Measurements from ENCODE around the gene COG5. TPM values are rescaled to one million over a fixed set of nuclear protein-coding genes. Genes with fewer than 3 reads are reported as not detected.

Gene COG5
- total and polyA plus RNA-seq, 2 of the 4 experiments (the other 2 are of a cell fraction) = 18.5 to 27.4 TPM

DNA sequence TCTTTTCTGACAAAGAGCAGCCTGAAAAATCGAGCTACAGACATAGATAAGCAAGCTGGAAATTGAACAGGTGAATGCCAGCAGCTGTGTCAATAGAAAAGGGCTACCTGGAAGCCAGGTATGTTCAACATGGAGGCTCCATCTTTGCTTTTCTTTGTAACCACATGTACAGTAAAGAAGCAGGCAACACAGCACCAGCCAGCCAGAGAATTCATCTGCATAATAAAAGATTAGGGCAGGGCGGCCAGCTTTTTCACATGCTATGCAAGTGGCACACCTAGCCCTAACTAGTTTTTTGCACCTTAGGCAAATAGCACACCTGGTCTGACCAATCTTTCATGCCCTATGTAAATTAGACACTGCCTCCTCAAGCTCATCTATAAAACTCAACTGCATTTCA, 25.7 kb downstream of the COG5 start:
- Histone ChIP-seq H2AK5ac (ENCODE audit: low read depth, low read length) (no peak overlapping the region), H4K8ac (ENCODE audit: low read depth in 2 of 2, low read length in 2 of 2) (no peak overlapping the region), H4K20me1 (ENCODE audit: insufficient read depth, low read length) (no peaks in the 10 kb centered on the region; the same call in 1 of the 2 replicates), H2BK120ac (ENCODE audit: low read depth, low read length) (no peak overlapping the region), H3K18ac (ENCODE audit: low read depth, low read length) (no peak overlapping the region), H2AK9ac (replicated peaks; ENCODE audit: low read depth, low read length, poor library complexity) (no peak overlapping the region), H3K4ac (ENCODE audit: low read depth, low read length) (no peak overlapping the region), H2BK15ac (ENCODE audit: low read depth, low read length) (no peak overlapping the region), H2AFZ (replicated peaks; ENCODE audit: low read length, poor library complexity) (no peak overlapping the region), H3K9ac (ENCODE audit: low read depth, low read length) (no peak overlapping the region), H3K14ac (replicated peaks; ENCODE audit: low read depth, low read length) (no peak overlapping the region), H3K23ac (ENCODE audit: low read depth, low read length) (no peak overlapping the region), H4K91ac (ENCODE audit: insufficient read depth, low read depth, low read length) (no peak overlapping the region), H3K56ac (ENCODE audit: extremely low read depth, insufficient read depth, low read length) (no peak overlapping the region), H3K9me3 (ENCODE audit: control insufficient read depth, insufficient read depth, low read length) (no peaks in the 10 kb centered on the region), H2BK5ac (ENCODE audit: low read depth, low read length, poor library complexity, severe bottlenecking) (no peak overlapping the region), H3K79me1 (ENCODE audit: low read depth in 1 of 2, low read length in 2 of 2) (peaks cover 6 to 11% of the 10 kb centered on the region in 2 experiments), H3K27ac (ENCODE audit: insufficient read depth, low read length) (no peak overlapping the region), H2BK20ac (ENCODE audit: low read depth, low read length) (no peak overlapping the region), H3K27me3 (ENCODE audit: control insufficient read depth, insufficient read depth, low read length) (no peaks in the 10 kb centered on the region), H3K36me3 (ENCODE audit: control insufficient read depth, insufficient read depth, low read length) (peaks cover 7% of the 10 kb centered on the region), H3K4me2 (ENCODE audit: low read depth, low read length) (no peak overlapping the region), H3K4me3 (ENCODE audit: insufficient read depth, low read depth, low read length) (no peak overlapping the region), H4K5ac (ENCODE audit: low read depth, low read length) (no peak overlapping the region), H3K4me1 (ENCODE audit: control insufficient read depth, insufficient read depth, low read length) (no peaks in the 10 kb centered on the region), H3K9me1 (ENCODE audit: insufficient read depth, low read length) (no peaks in the 10 kb centered on the region)
- in situ Hi-C loops (cut with MboI; ENCODE audit: low sequenced_read_pairs) (no loop called here), intact Hi-C loops (cut with micrococcal nuclease) (no loop called here), dilution Hi-C loops (cut with HindIII; ENCODE audit: low sequenced_read_pairs, unreplicated experiment) (no loop called here)
- POLR2A ChIA-PET (ENCODE audit: unreplicated experiment) = no interaction called here
- CTCF ChIA-PET = no interaction called here
- no TSS peak for BruUV-seq (replicated peaks)
- DNase-seq = no peak
- no peak for TF ChIP-seq MAZ (IDR thresholded peaks at IDR 0.05; ENCODE audit: borderline replicate concordance, low read depth, low read length)
- no peak for TF ChIP-seq MAFK (IDR thresholded peaks at IDR 0.05; ENCODE audit: low read depth, low read length)
- no peak for TF ChIP-seq NFE2L2 (IDR thresholded peaks at IDR 0.05; ENCODE audit: low read depth, low read length)
- TF ChIP-seq RFX5 (IDR thresholded peaks at IDR 0.05; ENCODE audit: low read depth, low read length) = no peak
- TF ChIP-seq, protein P1, sequence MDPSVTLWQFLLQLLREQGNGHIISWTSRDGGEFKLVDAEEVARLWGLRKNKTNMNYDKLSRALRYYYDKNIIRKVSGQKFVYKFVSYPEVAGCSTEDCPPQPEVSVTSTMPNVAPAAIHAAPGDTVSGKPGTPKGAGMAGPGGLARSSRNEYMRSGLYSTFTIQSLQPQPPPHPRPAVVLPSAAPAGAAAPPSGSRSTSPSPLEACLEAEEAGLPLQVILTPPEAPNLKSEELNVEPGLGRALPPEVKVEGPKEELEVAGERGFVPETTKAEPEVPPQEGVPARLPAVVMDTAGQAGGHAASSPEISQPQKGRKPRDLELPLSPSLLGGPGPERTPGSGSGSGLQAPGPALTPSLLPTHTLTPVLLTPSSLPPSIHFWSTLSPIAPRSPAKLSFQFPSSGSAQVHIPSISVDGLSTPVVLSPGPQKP (IDR thresholded peaks at IDR 0.05; ENCODE audit: borderline replicate concordance, low read depth, low read length) = no peak
- TF ChIP-seq SMC3 (IDR thresholded peaks at IDR 0.05; ENCODE audit: low read depth, low read length) = no peak
- TF ChIP-seq, protein P2, sequence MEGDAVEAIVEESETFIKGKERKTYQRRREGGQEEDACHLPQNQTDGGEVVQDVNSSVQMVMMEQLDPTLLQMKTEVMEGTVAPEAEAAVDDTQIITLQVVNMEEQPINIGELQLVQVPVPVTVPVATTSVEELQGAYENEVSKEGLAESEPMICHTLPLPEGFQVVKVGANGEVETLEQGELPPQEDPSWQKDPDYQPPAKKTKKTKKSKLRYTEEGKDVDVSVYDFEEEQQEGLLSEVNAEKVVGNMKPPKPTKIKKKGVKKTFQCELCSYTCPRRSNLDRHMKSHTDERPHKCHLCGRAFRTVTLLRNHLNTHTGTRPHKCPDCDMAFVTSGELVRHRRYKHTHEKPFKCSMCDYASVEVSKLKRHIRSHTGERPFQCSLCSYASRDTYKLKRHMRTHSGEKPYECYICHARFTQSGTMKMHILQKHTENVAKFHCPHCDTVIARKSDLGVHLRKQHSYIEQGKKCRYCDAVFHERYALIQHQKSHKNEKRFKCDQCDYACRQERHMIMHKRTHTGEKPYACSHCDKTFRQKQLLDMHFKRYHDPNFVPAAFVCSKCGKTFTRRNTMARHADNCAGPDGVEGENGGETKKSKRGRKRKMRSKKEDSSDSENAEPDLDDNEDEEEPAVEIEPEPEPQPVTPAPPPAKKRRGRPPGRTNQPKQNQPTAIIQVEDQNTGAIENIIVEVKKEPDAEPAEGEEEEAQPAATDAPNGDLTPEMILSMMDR (conservative IDR thresholded peaks at IDR 0.05; ENCODE audit: low read depth, low read length) = no peak
- TF ChIP-seq, protein P3, sequence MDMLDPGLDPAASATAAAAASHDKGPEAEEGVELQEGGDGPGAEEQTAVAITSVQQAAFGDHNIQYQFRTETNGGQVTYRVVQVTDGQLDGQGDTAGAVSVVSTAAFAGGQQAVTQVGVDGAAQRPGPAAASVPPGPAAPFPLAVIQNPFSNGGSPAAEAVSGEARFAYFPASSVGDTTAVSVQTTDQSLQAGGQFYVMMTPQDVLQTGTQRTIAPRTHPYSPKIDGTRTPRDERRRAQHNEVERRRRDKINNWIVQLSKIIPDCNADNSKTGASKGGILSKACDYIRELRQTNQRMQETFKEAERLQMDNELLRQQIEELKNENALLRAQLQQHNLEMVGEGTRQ (IDR thresholded peaks at IDR 0.05; ENCODE audit: low read depth, low read length) = no peak
- no peak for ATAC-seq (ENCODE audit: low read depth)
- 100% methylated on average over 1 of the region's 2 CpGs; no CpG with 5 or more reads in 1 of the 2 experiments for WGBS, 2 experiments (ENCODE audit: extremely low coverage in 2 of 2, insufficient read length in 1 of 2)

All from IMR-90 (cell line).